IMR-90 (cell line): ENCODE results near the gene MPZL1. TPM values are rescaled to one million over a fixed set of nuclear protein-coding genes. Genes with fewer than 3 reads are reported as not detected.

ENCODE experiments used
- ATAC-seq: fragments of 200-7000 bp; cut with Tn5 transposase; 2 replicates; pipeline ENCODE4 v1.9.1; 2020; ENCODE audit warnings: low read depth, mild to moderate bottlenecking, moderate library complexity
- BruUV-seq: library from RNA; stranded (reverse); fragments of 400-500 nt; replicated peaks from 2 replicates; lab custom pipeline; 2021; lab: Mats Ljungman, UMichigan
- CTCF ChIA-PET: fragments of 300-600 bp; formaldehyde crosslinking; extraction: SDS; loops from one replicate; lab custom pipeline; 2021; ENCODE audit warnings: antibody characterized with exemption; lab: Yijun Ruan, JAX
- POLR2A ChIA-PET: fragments of 300-600 bp; sonication (Branson Sonifier 250); formaldehyde crosslinking; loops from one replicate; lab custom pipeline; 2022; ENCODE audit warnings: antibody characterized with exemption; ENCODE audit not compliant: unreplicated experiment; lab: Charles Lee
- DNase-seq: peaks from one replicate; pipeline ENCODE4 v3.0.0; 2013
- H2AFZ ChIP-seq: replicated peaks from 2 replicates; pipeline ENCODE3; 2013; ENCODE audit warnings: low read length, mild to moderate bottlenecking; ENCODE audit not compliant: poor library complexity
- H2AK5ac ChIP-seq: 2 replicates; pipeline ENCODE4 v1.6.1; 2013; ENCODE audit warnings: low read depth, low read length, inconsistent platforms
- H2AK9ac ChIP-seq: replicated peaks from 2 replicates; pipeline ENCODE3; 2013; ENCODE audit warnings: mild to moderate bottlenecking, low read depth, low read length, moderate library complexity; ENCODE audit not compliant: poor library complexity
- H2BK120ac ChIP-seq: 2 replicates; pipeline ENCODE4 v1.6.1; 2013; ENCODE audit warnings: low read depth, low read length, inconsistent platforms
- H2BK15ac ChIP-seq: 3 replicates; pipeline ENCODE4 v1.6.1; 2013; ENCODE audit warnings: low read depth, low read length, inconsistent platforms
- H2BK20ac ChIP-seq: 2 replicates; pipeline ENCODE4 v1.6.1; 2013; ENCODE audit warnings: low read depth, mild to moderate bottlenecking, inconsistent platforms, low read length, moderate library complexity
- H2BK5ac ChIP-seq: 2 replicates; pipeline ENCODE4 v1.6.1; 2013; ENCODE audit warnings: mild to moderate bottlenecking, low read depth, low read length, inconsistent platforms; ENCODE audit not compliant: poor library complexity, severe bottlenecking
- H3K14ac ChIP-seq: replicated peaks from 2 replicates; pipeline ENCODE4 v1.6.1; 2013; ENCODE audit warnings: low read depth, low read length, inconsistent platforms
- H3K18ac ChIP-seq: 2 replicates; pipeline ENCODE4 v1.6.1; 2013; ENCODE audit warnings: low read depth, low read length, control low read depth
- H3K23ac ChIP-seq: 2 replicates; pipeline ENCODE4 v1.6.1; 2013; ENCODE audit warnings: low read depth, low read length, inconsistent platforms
- H3K27ac ChIP-seq: 2 replicates; pipeline ENCODE4 v1.5.1; 2013; ENCODE audit warnings: mild to moderate bottlenecking, control low read depth, low read length; ENCODE audit not compliant: insufficient read depth
- H3K27me3 ChIP-seq: 2 replicates; pipeline ENCODE4 v1.6.1; 2013; ENCODE audit warnings: low read length; ENCODE audit not compliant: control insufficient read depth, insufficient read depth
- H3K36me3 ChIP-seq: 2 replicates; pipeline ENCODE4 v1.6.1; 2013; ENCODE audit warnings: low read length, mixed read lengths; ENCODE audit not compliant: control insufficient read depth, insufficient read depth
- H3K4ac ChIP-seq: 2 replicates; pipeline ENCODE4 v1.6.1; 2013; ENCODE audit warnings: low read depth, low read length, inconsistent platforms
- H3K4me1 ChIP-seq: 2 replicates; pipeline ENCODE4 v1.6.1; 2013; ENCODE audit warnings: low read length, mixed read lengths; ENCODE audit not compliant: control insufficient read depth, insufficient read depth
- H3K4me2 ChIP-seq: 2 replicates; pipeline ENCODE4 v1.6.1; 2013; ENCODE audit warnings: low read depth, mild to moderate bottlenecking, control low read depth, low read length, moderate library complexity
- H3K4me3 ChIP-seq: 2 replicates; pipeline ENCODE4 v1.5.1; 2013; ENCODE audit warnings: low read depth, mild to moderate bottlenecking, control low read depth, low read length, moderate library complexity; ENCODE audit not compliant: insufficient read depth
- H3K56ac ChIP-seq: 2 replicates; pipeline ENCODE4 v1.6.1; 2013; ENCODE audit warnings: low read length, inconsistent platforms; ENCODE audit not compliant: insufficient read depth; ENCODE audit errors: extremely low read depth
- H3K79me1 ChIP-seq, 2 experiments: 2 replicates each; pipeline ENCODE4 v1.6.1; 2013; ENCODE audit warnings: low read length in 2 of 2, inconsistent platforms in 1 of 2, low read depth in 1 of 2
- H3K9ac ChIP-seq: 2 replicates; pipeline ENCODE4 v1.6.1; 2013; ENCODE audit warnings: low read depth, low read length, control low read depth
- H3K9me1 ChIP-seq: 2 replicates; pipeline ENCODE4 v1.6.1; 2013; ENCODE audit warnings: low read length, inconsistent platforms; ENCODE audit not compliant: insufficient read depth
- H3K9me3 ChIP-seq: 2 replicates; pipeline ENCODE4 v1.6.1; 2013; ENCODE audit warnings: low read length; ENCODE audit not compliant: control insufficient read depth, insufficient read depth
- H4K20me1 ChIP-seq: 2 replicates; pipeline ENCODE4 v1.6.1; 2013; ENCODE audit warnings: low read length, inconsistent platforms; ENCODE audit not compliant: insufficient read depth
- H4K5ac ChIP-seq: 2 replicates; pipeline ENCODE4 v1.6.1; 2013; ENCODE audit warnings: mild to moderate bottlenecking, low read depth, low read length, control low read depth
- H4K8ac ChIP-seq, 2 experiments: 2 replicates each; pipeline ENCODE4 v1.6.1; 2013; ENCODE audit warnings: low read depth in 2 of 2, low read length in 2 of 2, control low read depth in 1 of 2, inconsistent platforms in 1 of 2
- H4K91ac ChIP-seq: 2 replicates; pipeline ENCODE4 v1.6.1; 2013; ENCODE audit warnings: low read depth, low read length, inconsistent platforms; ENCODE audit not compliant: insufficient read depth
- CEBPB ChIP-seq: IDR thresholded peaks from 2 replicates; pipeline ENCODE4 v1.6.1; 2012; ENCODE audit warnings: low read depth, low read length, improper control_type of control experiment
- CHD1 ChIP-seq: IDR thresholded peaks from 2 replicates; pipeline ENCODE4 v1.6.1; 2012; ENCODE audit warnings: low read depth, low read length, improper control_type of control experiment
- FOS ChIP-seq: fragments of 150-350 bp; IDR thresholded peaks from 2 replicates; pipeline ENCODE4 v1.6.1; 2016; ENCODE audit warnings: low read depth, low read length
- NFE2L2 ChIP-seq: fragments of 150-350 bp; IDR thresholded peaks from 2 replicates; pipeline ENCODE4 v1.6.1; 2016; ENCODE audit warnings: low read depth, mild to moderate bottlenecking, low read length
- RAD21 ChIP-seq: IDR thresholded peaks from 2 replicates; pipeline ENCODE4 v1.6.1; 2012; ENCODE audit warnings: low read length, improper control_type of control experiment
- RCOR1 ChIP-seq: IDR thresholded peaks from 2 replicates; pipeline ENCODE4 v1.6.1; 2012; ENCODE audit warnings: mild to moderate bottlenecking, low read length, improper control_type of control experiment; ENCODE audit not compliant: insufficient replicate concordance
- SMC3 ChIP-seq: fragments of 150-350 bp; IDR thresholded peaks from 2 replicates; pipeline ENCODE4 v1.6.1; 2016; ENCODE audit warnings: low read depth, mild to moderate bottlenecking, antibody characterized with exemption, low read length, moderate library complexity
- WGBS, 2 experiments: methylation state at CpG; one replicate each; pipeline versions ENCODE4 v1.1.5 to v1.1.7; 2013; ENCODE audit warnings: missing lambda C conversion rate in 2 of 2; ENCODE audit not compliant: insufficient read length in 1 of 2; ENCODE audit errors: extremely low coverage in 2 of 2; 5-methylcytosine and 5-hydroxymethylcytosine counted together
- dilution Hi-C: fragments of 300-500 bp; cut with HindIII; formaldehyde crosslinking; loops from one replicate; pipeline ENCODE4 v1.14.3; 2018; ENCODE audit warnings: low sequenced_read_pairs; ENCODE audit not compliant: unreplicated experiment
- in situ Hi-C: fragments of 300-500 bp; cut with MboI; formaldehyde crosslinking; loops from 3 replicates; pipeline ENCODE4 v1.14.3; 2019; ENCODE audit warnings: low sequenced_read_pairs, inconsistent platforms, mixed read lengths
- intact Hi-C: fragments of 100-400 bp; cut with micrococcal nuclease; formaldehyde crosslinking; loops from 2 replicates; pipeline ENCODE4 v1.10.0; 2022
- polyA plus RNA-seq, 3 experiments: library from polyadenylated mRNA; depleted of rRNA; stranded (reverse); fragments of >200 nt; gene quantifications; 2 replicates each; pipeline ENCODE4 v1.2.3, GENCODE V29; 2012; ENCODE audit warnings: low replicate concordance in 1 of 3
- total RNA-seq: library from RNA; depleted of rRNA; stranded (reverse); fragments of >200 nt; gene quantifications from 2 replicates; pipeline ENCODE4 v1.2.3, GENCODE V29; 2012
- TF ChIP-seq, protein P1 (sequence below): conservative IDR thresholded peaks from 2 replicates; pipeline ENCODE4 v1.5.1; 2012; ENCODE audit warnings: mild to moderate bottlenecking, low read depth, low read length, improper control_type of control experiment

MPZL1 gene
- total and polyA plus RNA-seq, 2 of the 4 experiments (the other 2 are of a cell fraction) = 55.3 to 87.3 TPM

DNA sequence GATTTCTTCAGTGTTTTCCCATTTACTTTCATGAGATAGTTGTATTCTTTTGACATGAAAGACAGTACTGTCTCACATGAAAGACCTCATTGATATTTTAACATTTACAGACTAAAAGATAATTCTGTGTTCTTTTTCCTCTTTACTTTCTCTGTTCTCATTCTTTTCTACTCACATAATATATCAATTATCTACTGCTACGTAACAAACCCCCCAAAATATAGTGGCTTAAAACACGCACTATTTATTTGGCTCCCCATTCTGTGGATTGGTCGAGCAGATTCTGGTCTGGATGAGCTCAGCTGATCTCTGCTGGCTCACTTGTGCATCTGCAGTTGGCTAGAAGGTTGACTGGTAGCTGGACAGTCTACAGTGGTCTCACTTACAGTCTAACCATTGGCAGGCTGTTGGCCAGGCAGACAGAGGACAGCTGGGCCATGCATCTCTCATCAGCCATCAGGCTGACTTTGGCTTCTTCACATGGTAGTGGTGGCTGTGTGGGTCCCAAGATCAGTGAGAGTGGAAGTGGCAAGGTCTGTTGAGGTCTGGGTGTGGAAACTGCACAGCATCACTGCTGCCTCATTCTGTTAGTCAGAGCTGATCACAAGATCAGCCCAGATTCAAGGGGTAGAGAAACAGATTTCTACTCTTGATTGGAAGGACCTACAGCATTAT lies 63.2 kb downstream of the MPZL1 start:
- H3K27ac ChIP-seq = no peak overlapping the region
- dilution Hi-C loops = no loop called here
- DNase-seq (peak; percentile 30), ATAC-seq (no peak)
- no peak overlapping the region for H2AK5ac ChIP-seq
- H2BK20ac ChIP-seq = no peak overlapping the region
- no peaks in the 10 kb centered on the region; the same call in 1 of the 2 replicates for H3K4me1 ChIP-seq
- H3K4me3 ChIP-seq = no peak overlapping the region
- in situ Hi-C loops = no loop called here
- H4K20me1 ChIP-seq = peaks cover 4% of the 10 kb centered on the region; the same call in 1 of the 2 replicates
- peaks cover 20 to 26% of the 10 kb centered on the region in 2 experiments for H3K79me1 ChIP-seq
- H2AK9ac ChIP-seq = peak overlapping the region; percentile 71
- H3K9me1 ChIP-seq = peaks cover 10% of the 10 kb centered on the region
- no peak overlapping the region for H3K4ac ChIP-seq
- no peak overlapping the region for H4K8ac ChIP-seq
- no peak overlapping the region for H4K91ac ChIP-seq
- H3K4me2 ChIP-seq = no peak overlapping the region
- H2BK5ac ChIP-seq = no peak overlapping the region
- H3K9me3 ChIP-seq = no peaks in the 10 kb centered on the region
- BruUV-seq = no TSS peak
- no peak overlapping the region for H3K18ac ChIP-seq
- ChIA-PET CTCF (interaction anchor here (1.7 kb wide), 1 partner anchor 9 kb away, joined by 4 read pairs; no protein-coding TSS in a partner anchor), POLR2A (no interaction called here)
- TF ChIP-seq FOS (no peak), RAD21 (no peak), NFE2L2 (no peak), SMC3 (no peak), RCOR1 (no peak), CHD1 (no peak), CEBPB (no peak)
- TF ChIP-seq, protein P1, sequence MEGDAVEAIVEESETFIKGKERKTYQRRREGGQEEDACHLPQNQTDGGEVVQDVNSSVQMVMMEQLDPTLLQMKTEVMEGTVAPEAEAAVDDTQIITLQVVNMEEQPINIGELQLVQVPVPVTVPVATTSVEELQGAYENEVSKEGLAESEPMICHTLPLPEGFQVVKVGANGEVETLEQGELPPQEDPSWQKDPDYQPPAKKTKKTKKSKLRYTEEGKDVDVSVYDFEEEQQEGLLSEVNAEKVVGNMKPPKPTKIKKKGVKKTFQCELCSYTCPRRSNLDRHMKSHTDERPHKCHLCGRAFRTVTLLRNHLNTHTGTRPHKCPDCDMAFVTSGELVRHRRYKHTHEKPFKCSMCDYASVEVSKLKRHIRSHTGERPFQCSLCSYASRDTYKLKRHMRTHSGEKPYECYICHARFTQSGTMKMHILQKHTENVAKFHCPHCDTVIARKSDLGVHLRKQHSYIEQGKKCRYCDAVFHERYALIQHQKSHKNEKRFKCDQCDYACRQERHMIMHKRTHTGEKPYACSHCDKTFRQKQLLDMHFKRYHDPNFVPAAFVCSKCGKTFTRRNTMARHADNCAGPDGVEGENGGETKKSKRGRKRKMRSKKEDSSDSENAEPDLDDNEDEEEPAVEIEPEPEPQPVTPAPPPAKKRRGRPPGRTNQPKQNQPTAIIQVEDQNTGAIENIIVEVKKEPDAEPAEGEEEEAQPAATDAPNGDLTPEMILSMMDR = no peak
- no peak overlapping the region for H4K5ac ChIP-seq
- WGBS, 2 experiments = 92 to 100% methylated on average over 1 to 2 of the region's 3 CpGs
- no peak overlapping the region for H3K56ac ChIP-seq
- no peak overlapping the region for H2BK15ac ChIP-seq
- H2AFZ ChIP-seq = peak overlapping the region; percentile 66
- H3K14ac ChIP-seq = no peak overlapping the region
- H2BK120ac ChIP-seq = no peak overlapping the region
- H3K9ac ChIP-seq = no peak overlapping the region
- no peak overlapping the region for H3K23ac ChIP-seq
- intact Hi-C loops = no loop called here
- peaks cover 20% of the 10 kb centered on the region for H3K36me3 ChIP-seq
- no peaks in the 10 kb centered on the region for H3K27me3 ChIP-seq
